NCI-H2196 treated with DMSO at 0.1 percent for 48 hours (cell line): ENCODE results near the gene ABHD1.

Experiments used
- DNase-seq: peaks from one replicate; lab custom pipeline; 2025; ENCODE audit not compliant: unreplicated experiment; lab: John Stamatoyannopoulos, UW

ABHD1 gene

GRCh38 chr2:27086724-27087593, 36.7 kb upstream of the ABHD1 start, which contains the start of gene KHK:
TSS of gene KHK (plus strand) at chr2:27086772. CDS start at chr2:27087260, 488 bp downstream.
- peak; percentile 36 for DNase-seq

GRCh38 chr2:27087823-27088410, 35.7 kb upstream of the ABHD1 start:
- DNase-seq: no peak

- no peak for DNase-seq
Measured at GRCh38 chr2:27088634-27089033, 35.0 kb upstream of the ABHD1 start.

DNA sequence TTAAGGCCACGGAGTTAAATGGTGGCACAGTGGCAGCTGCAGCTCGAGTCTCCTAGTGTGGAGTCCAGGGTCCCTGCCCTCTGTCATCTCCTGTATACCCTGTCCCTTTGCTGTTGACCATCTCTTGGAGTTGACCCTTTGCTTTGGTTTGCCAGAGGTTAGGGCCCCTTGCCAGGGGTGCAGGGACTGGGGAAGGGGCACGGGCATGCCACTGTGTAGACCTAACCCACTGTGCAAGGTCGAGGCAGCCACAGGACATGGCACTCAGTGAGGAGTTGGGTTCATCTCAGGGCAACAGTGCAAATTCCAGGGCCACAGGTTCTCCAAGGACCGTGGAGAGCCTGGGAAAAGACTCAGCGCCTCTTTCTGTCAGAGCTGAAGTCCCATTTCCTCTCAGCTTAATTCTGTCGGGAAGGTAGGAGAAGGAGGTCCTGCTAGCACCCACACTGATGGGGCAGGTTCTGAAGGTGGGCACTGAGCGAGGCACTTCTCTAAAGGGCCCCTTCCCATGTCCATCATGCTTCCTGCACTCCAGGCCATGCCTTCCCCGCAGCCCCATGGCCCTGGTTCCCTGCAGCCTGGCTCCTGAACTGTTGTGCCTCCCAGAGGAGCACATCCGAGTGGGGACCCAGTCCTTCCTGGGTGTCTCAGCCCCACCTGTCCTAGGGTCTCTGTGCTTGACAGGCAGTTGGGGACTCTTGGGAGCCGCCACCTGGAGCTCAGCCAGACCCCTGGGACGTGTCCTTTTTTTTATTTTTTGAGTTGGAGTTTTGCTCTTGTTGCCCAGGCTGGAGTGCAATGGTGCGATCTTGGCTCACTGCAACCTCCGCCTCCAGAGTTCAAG, 34.3 kb upstream of the ABHD1 start:
- no peak for DNase-seq

DNA sequence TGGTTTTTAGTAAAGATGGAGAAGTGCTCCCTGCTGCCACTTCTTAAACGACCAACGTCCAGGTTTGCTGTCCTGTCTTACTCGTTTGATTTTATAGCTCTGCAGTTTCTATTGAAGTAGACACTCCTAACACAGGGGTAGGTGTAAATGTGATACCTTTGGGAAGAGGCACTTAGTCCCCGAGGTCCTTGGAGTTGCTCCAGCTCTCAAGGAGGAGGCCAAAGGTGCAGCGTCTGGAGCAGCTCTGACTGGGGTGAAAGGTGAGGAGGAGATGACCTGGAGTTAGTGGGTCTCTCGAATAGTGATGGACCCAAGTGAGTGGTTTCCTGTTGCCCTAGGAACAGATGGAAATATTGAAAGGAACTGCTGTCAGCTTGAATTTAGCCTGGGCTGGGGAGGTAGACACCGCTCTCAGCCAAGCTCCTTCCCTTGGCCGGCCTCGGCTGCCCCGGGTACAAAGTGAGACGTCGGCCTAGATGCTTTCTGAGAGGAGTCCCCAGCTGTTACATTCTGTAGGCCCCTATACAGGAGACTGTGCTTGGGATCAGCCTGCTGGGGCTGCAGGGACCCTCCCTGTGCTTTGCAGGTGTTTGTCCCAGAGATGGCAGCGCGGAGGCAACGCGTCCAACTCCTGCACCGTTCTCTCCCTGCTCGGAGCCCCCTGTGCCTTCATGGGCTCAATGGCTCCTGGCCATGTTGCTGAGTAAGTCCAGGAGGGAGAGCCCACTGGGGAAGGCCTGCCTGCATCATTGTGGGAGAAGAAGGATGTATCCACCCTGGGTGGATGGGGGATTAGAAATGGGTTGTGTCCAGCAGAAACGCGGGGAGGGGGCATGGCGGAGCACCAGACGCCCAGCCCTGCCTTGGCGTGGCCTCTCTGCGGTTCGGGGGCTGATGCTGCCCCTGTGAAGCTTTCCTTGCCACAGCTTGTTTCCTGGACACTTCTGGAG, 31.6 kb upstream of the ABHD1 start:
- DNase-seq: no peak

GRCh38 chr2:27092696-27093429, 30.8 kb upstream of the ABHD1 start:
- DNase-seq: no peak

DNA sequence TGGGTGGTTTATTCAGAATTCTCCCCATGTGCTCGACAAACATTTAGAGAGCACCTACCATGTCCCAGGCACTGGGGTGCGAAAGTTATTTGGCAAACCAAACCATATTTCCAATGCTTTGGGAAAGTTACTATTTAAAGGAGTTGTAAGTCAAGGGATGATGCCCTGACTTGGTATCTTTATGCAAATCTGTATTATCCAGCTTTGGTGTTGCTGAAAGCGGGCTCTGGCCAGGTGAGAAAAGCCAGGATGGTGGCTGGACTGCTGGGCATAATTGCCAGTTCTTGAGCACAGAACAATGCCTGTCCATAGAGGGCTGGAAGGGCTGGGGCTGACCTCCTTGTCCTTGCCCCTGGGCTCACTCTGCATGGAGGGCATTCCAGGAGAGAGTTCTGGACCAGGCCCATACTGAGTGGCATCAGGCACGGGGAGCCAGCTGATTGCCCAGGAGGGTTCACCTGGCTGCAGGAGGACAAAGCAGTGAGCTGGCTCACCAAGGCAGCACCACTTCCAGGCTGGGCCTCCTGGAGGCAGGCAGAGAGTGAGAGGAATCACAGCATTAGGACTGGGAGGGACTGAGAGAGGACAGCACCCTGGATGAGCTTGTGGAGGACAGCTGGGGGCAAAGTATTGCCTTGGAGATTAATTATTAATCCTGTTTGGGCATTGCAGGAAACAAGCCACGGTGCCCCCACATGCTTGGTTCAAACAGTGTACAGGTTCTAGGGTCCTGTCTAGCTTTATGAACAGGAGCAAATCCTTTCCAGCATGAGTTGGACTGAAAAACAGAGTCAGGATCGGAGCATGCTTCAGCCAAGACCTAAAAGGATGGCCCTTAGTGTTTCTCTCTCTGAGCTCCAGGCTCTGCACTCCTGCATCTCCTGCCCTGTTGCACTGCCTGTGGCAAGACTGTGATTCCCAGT, 29.9 kb upstream of the ABHD1 start:
- no peak for DNase-seq

- no peak for DNase-seq
Measured at GRCh38 chr2:27094353-27094984, 29.1 kb upstream of the ABHD1 start.

- no peak for DNase-seq
Measured at GRCh38 chr2:27095427-27095744, 28.2 kb upstream of the ABHD1 start.

DNA sequence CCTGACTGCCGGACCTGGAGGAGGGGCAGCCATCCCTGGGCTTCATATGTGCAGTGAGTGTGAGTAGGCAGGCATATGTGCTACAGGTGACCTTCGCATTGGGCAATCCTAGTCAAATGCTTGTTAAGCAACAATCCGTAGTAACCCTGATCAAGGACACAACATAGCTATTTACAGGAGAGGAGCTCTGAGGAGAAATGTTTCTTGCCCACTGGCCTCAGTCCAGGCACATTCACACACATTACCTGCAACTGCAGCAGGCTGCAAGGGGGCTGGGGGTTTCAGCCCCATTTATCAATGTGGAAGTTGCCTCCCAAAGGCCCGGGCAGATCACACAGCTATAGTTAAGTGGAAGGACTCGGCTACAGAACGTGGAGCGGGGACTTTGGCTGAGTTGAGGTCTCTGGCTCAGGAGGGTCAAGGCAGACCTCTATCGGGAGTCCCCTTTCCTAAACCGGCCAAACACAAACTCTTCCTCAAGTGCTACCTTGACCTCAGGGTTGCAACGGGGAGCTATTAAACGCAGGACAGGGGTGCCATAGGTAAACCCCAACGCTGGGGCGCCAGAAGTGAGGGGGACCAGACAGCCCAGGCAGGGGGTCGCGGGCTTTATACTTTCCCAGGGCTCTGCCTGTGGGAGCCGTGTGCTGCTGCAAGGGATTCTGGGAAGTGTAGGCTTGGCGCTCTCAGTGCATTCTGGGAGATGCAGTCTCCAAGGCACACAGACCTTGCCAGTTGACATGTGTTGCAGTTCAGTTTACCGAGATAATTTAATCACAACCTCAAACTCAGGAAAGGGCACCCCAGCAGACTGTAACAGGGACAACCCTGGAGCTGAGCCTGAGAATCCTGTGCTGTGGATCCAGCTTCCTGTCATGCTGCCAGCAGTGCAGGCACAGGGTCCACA, 27.6 kb upstream of the ABHD1 start:
- no peak for DNase-seq

DNA sequence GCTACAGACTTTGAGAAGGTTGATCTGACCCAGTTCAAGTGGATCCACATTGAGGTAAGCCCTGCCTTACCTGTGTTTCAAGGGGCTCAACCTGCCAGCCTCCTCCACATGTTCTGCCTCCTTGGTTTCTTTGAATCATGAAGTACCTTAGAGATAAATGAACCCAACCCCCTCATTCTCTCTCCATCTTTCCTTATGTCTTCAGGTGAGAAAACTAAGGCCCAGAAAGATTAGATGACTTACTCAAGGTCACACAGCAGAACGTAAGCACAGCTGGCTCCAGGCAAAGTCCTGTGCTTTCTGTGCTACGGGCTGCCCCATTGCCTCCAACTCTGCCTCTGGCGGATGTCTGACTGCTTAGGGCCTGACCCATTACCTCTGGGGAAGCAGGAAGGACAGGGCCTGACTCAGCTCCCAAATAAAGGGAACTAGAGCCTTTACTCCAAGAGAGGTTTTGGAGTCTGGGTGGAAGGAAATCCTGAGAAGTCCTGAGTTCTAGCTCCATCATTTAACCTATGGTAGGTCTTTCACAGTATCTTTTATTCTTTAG, 26.8 kb upstream of the ABHD1 start:
- no peak for DNase-seq

- no peak for DNase-seq
Measured at GRCh38 chr2:27097341-27097740, 26.3 kb upstream of the ABHD1 start.

DNA sequence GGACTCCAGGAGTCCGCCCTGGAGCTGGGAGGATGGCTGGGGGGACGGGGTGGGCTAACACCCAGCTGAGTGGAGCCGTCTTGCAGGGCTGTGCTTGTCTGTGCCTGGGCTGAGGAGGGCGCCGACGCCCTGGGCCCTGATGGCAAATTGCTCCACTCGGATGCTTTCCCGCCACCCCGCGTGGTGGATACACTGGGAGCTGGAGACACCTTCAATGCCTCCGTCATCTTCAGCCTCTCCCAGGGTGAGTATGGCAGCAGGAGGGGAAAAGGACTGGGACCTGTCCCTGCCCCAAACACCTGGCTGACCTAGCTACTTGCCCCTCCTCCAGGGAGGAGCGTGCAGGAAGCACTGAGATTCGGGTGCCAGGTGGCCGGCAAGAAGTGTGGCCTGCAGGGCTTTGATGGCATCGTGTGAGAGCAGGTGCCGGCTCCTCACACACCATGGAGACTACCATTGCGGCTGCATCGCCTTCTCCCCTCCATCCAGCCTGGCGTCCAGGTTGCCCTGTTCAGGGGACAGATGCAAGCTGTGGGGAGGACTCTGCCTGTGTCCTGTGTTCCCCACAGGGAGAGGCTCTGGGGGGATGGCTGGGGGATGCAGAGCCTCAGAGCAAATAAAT, 24.2 kb upstream of the ABHD1 start:
- DNase-seq: no peak

DNA sequence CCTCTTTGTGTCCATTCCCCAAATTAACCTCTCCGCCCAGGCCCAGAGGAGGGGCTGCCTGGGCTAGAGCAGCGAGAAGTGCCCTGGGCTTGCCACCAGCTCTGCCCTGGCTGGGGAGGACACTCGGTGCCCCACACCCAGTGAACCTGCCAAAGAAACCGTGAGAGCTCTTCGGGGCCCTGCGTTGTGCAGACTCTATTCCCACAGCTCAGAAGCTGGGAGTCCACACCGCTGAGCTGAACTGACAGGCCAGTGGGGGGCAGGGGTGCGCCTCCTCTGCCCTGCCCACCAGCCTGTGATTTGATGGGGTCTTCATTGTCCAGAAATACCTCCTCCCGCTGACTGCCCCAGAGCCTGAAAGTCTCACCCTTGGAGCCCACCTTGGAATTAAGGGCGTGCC, 23.6 kb upstream of the ABHD1 start:
- DNase-seq: no peak

- no peak for DNase-seq
Measured at GRCh38 chr2:27102329-27102728, 21.3 kb upstream of the ABHD1 start.

GRCh38 chr2:27105981-27106380, 17.6 kb upstream of the ABHD1 start:
- no peak for DNase-seq

GRCh38 chr2:27108221-27108620, 15.4 kb upstream of the ABHD1 start:
- DNase-seq: no peak
